GM18868 (cell line): Measurements from ENCODE around the gene ATP13A2.

Experiments used
- ATAC-seq: cut with Tn5 transposase; IDR thresholded peaks from one replicate; pipeline ENCODE4 v1.9.1; 2021; ENCODE audit warnings: mild to moderate bottlenecking, moderate library complexity; ENCODE audit not compliant: unreplicated experiment

Gene ATP13A2

GRCh38 chr1:17032741-17033140 lies 21.0 kb upstream of the ATP13A2 start:
- ATAC-seq, result no peak

- no peak for ATAC-seq
These were observed 19.7 kb upstream of the ATP13A2 start for GRCh38 chr1:17031436-17031835.

GRCh38 chr1:17030206-17030605 lies 18.5 kb upstream of the ATP13A2 start:
- no peak for ATAC-seq

GRCh38 chr1:17028662-17029188 lies 17.0 kb upstream of the ATP13A2 start:
- ATAC-seq, result no peak

- ATAC-seq, result no peak
These were observed 16.2 kb upstream of the ATP13A2 start for GRCh38 chr1:17027900-17028299.

GRCh38 chr1:17027403-17027802 lies 15.7 kb upstream of the ATP13A2 start:
- ATAC-seq, result no peak

- ATAC-seq, result no peak
These were observed 13.0 kb upstream of the ATP13A2 start for GRCh38 chr1:17024721-17025120.

GRCh38 chr1:17023573-17023972 lies 11.8 kb upstream of the ATP13A2 start:
- no peak for ATAC-seq

GRCh38 chr1:17023102-17023501 lies 11.4 kb upstream of the ATP13A2 start:
- no peak for ATAC-seq

- no peak for ATAC-seq
These were observed 10.2 kb upstream of the ATP13A2 start for GRCh38 chr1:17021896-17022295.

GRCh38 chr1:17020502-17020901 lies 8.8 kb upstream of the ATP13A2 start:
- no peak for ATAC-seq

GRCh38 chr1:17018849-17019248 lies 7.1 kb upstream of the ATP13A2 start:
- no peak for ATAC-seq

- ATAC-seq, result no peak
These were observed 5.7 kb upstream of the ATP13A2 start for GRCh38 chr1:17017435-17017834.

- no peak for ATAC-seq
These were observed 4.6 kb upstream of the ATP13A2 start for GRCh38 chr1:17016317-17016661.

- ATAC-seq, result no peak
These were observed 3.2 kb upstream of the ATP13A2 start for GRCh38 chr1:17014671-17015567.

- ATAC-seq, result no peak
These were observed 2.0 kb upstream of the ATP13A2 start for GRCh38 chr1:17013491-17014320.

- ATAC-seq, result no peak
These were observed 1.2 kb upstream of the ATP13A2 start for GRCh38 chr1:17012775-17013490.

GRCh38 chr1:17011092-17011438 lies 663 bp downstream of the ATP13A2 start:
- no peak for ATAC-seq

GRCh38 chr1:17009706-17010105 lies 2.0 kb downstream of the ATP13A2 start:
- ATAC-seq, result no peak

- ATAC-seq, result no peak
These were observed 3.4 kb downstream of the ATP13A2 start for GRCh38 chr1:17008208-17008855.

- ATAC-seq, result no peak
These were observed 4.6 kb downstream of the ATP13A2 start for GRCh38 chr1:17007121-17007520.
